Stimulated activated CD8-positive, alpha-beta memory T cell treated with anti-CD3 and anti-CD28 coated beads, Interleukin-15, amount 100 ng/mL, for 48 hours (primary cell): ENCODE results near the gene RXFP2.

ENCODE experiments used
- DNase-seq, 2 donors: peaks; one replicate each; pipeline ENCODE4 v3.0.0-alpha.2; 2020; ENCODE audit warnings: low read depth in 2 of 2

RXFP2 gene

GRCh38 chr13:31824705-31825517, 85.6 kb downstream of the RXFP2 start:
- DNase-seq = no peak

GRCh38 chr13:31826521-31826920, 87.2 kb downstream of the RXFP2 start:
- no peak for DNase-seq

GRCh38 chr13:31827707-31828106, 88.4 kb downstream of the RXFP2 start:
- DNase-seq = no peak

DNA sequence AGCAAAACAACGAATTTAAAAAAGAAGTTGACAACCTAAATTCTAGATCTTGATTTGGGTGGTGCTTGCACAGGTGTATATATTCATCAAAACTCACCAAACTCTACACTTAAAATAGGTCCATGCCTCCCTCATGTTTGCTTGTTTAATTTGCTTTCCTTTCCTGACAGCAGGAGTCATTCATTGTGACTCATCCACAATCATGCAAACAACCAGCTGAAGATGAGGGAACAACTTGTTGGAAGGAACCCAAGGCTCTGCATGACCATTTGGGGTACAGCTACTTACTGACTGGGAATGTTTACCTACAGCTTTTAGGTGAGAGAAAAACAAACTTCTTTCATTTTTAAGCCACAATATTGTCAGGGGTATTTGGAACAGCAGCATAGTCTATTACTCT, 96.6 kb downstream of the RXFP2 start:
- DNase-seq = no peak

DNA sequence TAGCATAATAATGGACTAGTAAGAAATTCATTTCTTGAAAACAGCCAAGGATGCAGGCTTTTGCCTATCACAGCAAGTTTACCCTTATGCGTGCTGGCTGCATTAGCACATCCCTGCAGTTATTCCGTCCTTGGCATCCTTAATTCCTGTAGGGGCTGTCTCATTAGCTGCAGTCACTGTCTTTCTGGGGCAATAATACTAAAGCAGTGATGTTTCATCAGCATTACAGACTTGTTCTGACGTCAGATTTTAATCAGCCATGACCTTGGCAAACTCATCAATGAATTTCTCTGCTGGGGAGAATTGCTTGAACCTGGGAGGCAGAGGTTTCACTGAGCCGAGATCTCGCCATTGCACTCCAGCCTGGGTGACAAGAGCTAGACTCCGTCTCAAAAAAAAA, 103.7 kb downstream of the RXFP2 start:
- DNase-seq = no peak

GRCh38 chr13:31846182-31846938, 107.0 kb downstream of the RXFP2 start:
- peak; percentile 67 to 73 for DNase-seq

DNA sequence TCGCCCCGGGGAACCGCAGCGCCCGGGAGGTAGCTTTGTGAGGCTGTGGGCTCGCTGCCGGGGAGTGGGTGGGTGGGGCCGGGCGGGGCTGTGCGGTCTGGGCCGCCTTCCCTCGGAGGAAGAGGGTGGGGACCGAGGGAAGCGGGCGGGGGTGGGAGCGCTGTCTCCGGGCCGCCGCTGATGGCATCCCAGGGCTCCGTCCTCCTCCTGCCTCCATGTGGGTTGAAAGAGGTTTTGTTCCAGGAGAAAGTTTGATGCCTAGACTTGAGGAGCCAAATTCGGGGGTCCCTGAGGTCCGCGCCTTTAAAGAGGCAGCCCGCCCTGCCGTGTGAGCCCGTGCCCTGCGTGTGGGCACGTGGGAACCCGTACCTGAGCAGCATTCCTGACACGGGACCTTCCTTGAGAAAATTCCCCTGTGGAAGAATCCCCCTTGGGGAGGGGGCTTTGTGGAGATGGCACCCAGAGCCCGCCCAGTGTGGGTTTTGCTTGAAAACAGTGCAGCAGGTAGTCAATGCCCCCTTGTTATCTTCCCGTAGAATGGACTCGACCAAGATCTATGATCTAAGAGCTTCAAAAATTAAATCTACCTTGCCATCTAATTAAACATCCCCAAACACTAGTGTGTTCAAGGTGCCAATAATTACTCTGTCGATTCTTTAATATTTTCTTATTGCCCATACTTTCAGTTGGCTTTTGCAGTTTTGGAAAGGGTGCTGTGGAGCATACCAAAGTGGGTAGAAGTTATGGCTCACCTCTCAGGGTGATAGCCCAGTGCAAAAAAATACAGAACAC, 107.8 kb downstream of the RXFP2 start:
- DNase-seq = no peak

- no peak for DNase-seq
Observed at GRCh38 chr13:31848621-31849020, 109.3 kb downstream of the RXFP2 start.

GRCh38 chr13:31849206-31849605, 109.9 kb downstream of the RXFP2 start:
- DNase-seq = no peak

DNA sequence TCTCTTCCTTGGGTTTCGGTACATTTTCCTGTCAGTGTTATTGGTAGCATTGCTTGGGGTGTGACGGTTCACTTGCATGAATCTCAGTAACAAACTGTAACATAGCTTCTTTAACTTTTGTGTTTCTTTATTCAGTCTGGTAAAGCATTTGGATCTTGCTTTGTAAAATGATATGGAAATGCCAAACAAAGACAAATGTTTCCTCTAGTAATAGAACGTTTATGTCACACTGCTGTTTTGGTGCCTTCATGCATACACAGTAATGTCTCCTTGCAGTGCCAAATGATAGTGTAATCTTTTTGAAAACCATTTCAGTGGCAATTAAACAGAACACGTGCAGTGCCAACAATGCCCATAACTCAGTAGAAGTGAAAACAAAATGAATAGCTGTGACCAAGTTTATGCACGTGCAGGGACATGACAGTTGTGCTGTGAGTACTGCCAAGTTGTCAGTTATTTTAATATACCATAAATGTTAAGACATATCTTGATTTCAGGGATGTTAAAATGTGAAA, 110.8 kb downstream of the RXFP2 start:
- no peak for DNase-seq

- DNase-seq = no peak
Observed at GRCh38 chr13:31851216-31851615, 111.9 kb downstream of the RXFP2 start.
